Heart left ventricle (tissue), 16 donors: ENCODE measurements around the gene ULBP3. TPM values are rescaled to one million over a fixed set of nuclear protein-coding genes. Genes with fewer than 3 reads are reported as not detected.
"Not testable (repeated sequence)": the region's sequence is repeated elsewhere in the genome, so short reads cannot be mapped to it uniquely, and the experiment has no call there.

Experiments
- ATAC-seq, 4 donors: fragments of 200-7000 bp; cut with Tn5 transposase; one replicate each; pipeline ENCODE4 v1.9.1; 2020 to 2022; ENCODE audit warnings: moderate library complexity in 4 of 4, mild to moderate bottlenecking in 3 of 4, moderate number of reproducible peaks in 1 of 4
- DNase-seq, 5 donors: peaks; one replicate each; pipeline ENCODE4 v3.0.0-alpha.2; 2020
- H3K27ac ChIP-seq, 12 donors: fragments of 200-600 bp; sonication (generic) in 4 of 12; one replicate each; pipeline versions ENCODE4 v1.5.0 to v1.8.0; 2016 to 2022; ENCODE audit warnings: mild to moderate bottlenecking in 2 of 12
- H3K27me3 ChIP-seq, 9 donors: fragments of 200-600 bp; sonication (generic) in 2 of 9; one replicate each; pipeline versions ENCODE4 v1.5.1 to v1.8.0; 2016 to 2022; ENCODE audit warnings: mild to moderate bottlenecking in 3 of 9
- H3K36me3 ChIP-seq, 9 donors: fragments of 200-600 bp; sonication (generic) in 2 of 9; one replicate each; pipeline versions ENCODE4 v1.5.0 to v1.8.0; 2018 to 2022; ENCODE audit warnings: mild to moderate bottlenecking in 2 of 9
- H3K4me1 ChIP-seq, 12 donors: fragments of 200-600 bp; sonication (generic) in 4 of 12; one replicate each; pipeline versions ENCODE4 v1.5.0 to v1.8.0; 2016 to 2022; ENCODE audit warnings: mild to moderate bottlenecking in 3 of 12
- H3K4me3 ChIP-seq, 12 donors: fragments of 200-600 bp; sonication (generic) in 4 of 12; one replicate each; pipeline versions ENCODE4 v1.5.0 to v1.8.0; 2017 to 2022; ENCODE audit warnings: mild to moderate bottlenecking in 9 of 12, moderate library complexity in 4 of 12
- H3K9me3 ChIP-seq, 12 donors: fragments of 200-600 bp; sonication (generic) in 4 of 12; one replicate each; pipeline versions ENCODE4 v1.5.0 to v1.8.0; 2016 to 2022; ENCODE audit warnings: mild to moderate bottlenecking in 1 of 12
- CTCF ChIP-seq, 12 donors: fragments of 200-600 bp; sonication (generic) in 4 of 12; IDR thresholded peaks; one replicate each; pipeline versions ENCODE4 v1.5.0 to v1.8.0; 2018 to 2022; ENCODE audit warnings: antibody characterized with exemption in 12 of 12, mild to moderate bottlenecking in 5 of 12
- POLR2A ChIP-seq, 2 donors: fragments of 450-650 bp; IDR thresholded peaks; one replicate each; pipeline ENCODE4 v1.6.1; 2017; ENCODE audit warnings: antibody characterized with exemption in 2 of 2, mild to moderate bottlenecking in 2 of 2, moderate library complexity in 2 of 2
- WGBS, 4 donors: extraction: QIAGEN DNeasy Blood & Tissue Kit in 2 of 4; methylation state at CpG; one replicate each; pipeline versions ENCODE4 v1.1.5 to v1.1.7; 2013 to 2018; 5-methylcytosine and 5-hydroxymethylcytosine counted together
- intact Hi-C, 10 donors: fragments of 100-400 bp; cut with DNase I; formaldehyde crosslinking; loops; one replicate each; pipeline versions ENCODE4 v1.11.1 to v1.14.2; 2022
- polyA plus RNA-seq, 2 donors: library from polyadenylated mRNA; stranded (reverse); fragments of 200-250 nt; gene quantifications; one replicate each; pipeline ENCODE4 v1.2.3, GENCODE V29; 2013
- total RNA-seq, 9 donors: library from RNA; depleted of rRNA in 2 of 9; stranded (reverse); fragments of >200 nt in 2 of 9; fragmentation: NEBNext Ultra II Directional in 3 of 9; extraction: Animal tissue kit (Norgen Biotek cat#: 25700) in 3 of 9; gene quantifications; one replicate each; pipeline versions ENCODE4 v1.1.0 to v1.2.4, GENCODE V29; 2016 to 2023
- donor health status: ischemic (EF 13 %, LVEDD 7.1; RV severe dilation, severe dysfunction).
- donor health status: healthy with polysubstance abuse.
- donor health status: DM: no; HTN: yes; CAD: no.
- donor health status: DM: no; HTN: no; CAD: no.
- donor health status: ischemic (EF 25% LVEDD 6.9; RV normal size, moderate dysfunction).
- donor health status: ischemic (EF 25% LVEDD 5.7; RV mildly dilated, moderate dysfunction).
- donor health status: healthy.
- donor health status: DM: yes; HTN: yes; CAD: no.
- donor health status: ischemic (EF 35%, LVEDD 5.7; RV mildly dilated, moderate dysfunction).
- donor health status: nonischemic (EF 11% LVEDD 7.7; RV severe dilation, severe dysfunction).
- donor health status: DM: yes; HTN: yes; CAD: no.
- donor health status: PGD.
- donor health status: ischemic (EF 29% LVEDD 5.4; RV normal size, mild dysfunction).
- donor health status: nonischemic (EF 23%, LVEDD 6.1; RV moderate dilation, normal function).

ULBP3 gene
- total and polyA plus RNA-seq, 11 donors, result 0.72 to 3.6 (median 1.3) TPM; not detected in 1

- DNase-seq, result no peak
- WGBS, 4 donors, result 93 to 97% (median 95%) methylated on average over 2 of the region's 2 CpGs
- H3K4me1 ChIP-seq, result peaks cover 0 to 13% (median 4%) of the 10 kb centered on the region in 12 donors
- no peaks in the 10 kb centered on the region for H3K9me3 ChIP-seq
- peaks cover 0 to 2% (median 0%) of the 10 kb centered on the region in 9 donors for H3K27me3 ChIP-seq
- no peaks in the 10 kb centered on the region for H3K36me3 ChIP-seq
- no peak for ATAC-seq
- intact Hi-C loops, result no loop called here
- H3K4me3 ChIP-seq, result no peak overlapping the region
- H3K27ac ChIP-seq, result no peak overlapping the region
- no peak for TF ChIP-seq POLR2A (IDR thresholded peaks at IDR 0.05)
- TF ChIP-seq CTCF (IDR thresholded peaks at IDR 0.05), result no peak
Observed at GRCh38 chr6:150065083-150065482, 3.8 kb downstream of the ULBP3 start.

GRCh38 chr6:150063640-150064039 lies 5.3 kb downstream of the ULBP3 start:
- no peak overlapping the region for H3K27ac ChIP-seq
- 89 to 96% (median 95%) methylated on average over 6 of the region's 6 CpGs for WGBS, 4 donors
- ATAC-seq (no peak), DNase-seq (no peak)
- TF ChIP-seq POLR2A (IDR thresholded peaks at IDR 0.05) (no peak), CTCF (IDR thresholded peaks at IDR 0.05) (no peak)
- no peaks in the 10 kb centered on the region for H3K9me3 ChIP-seq
- intact Hi-C loops, result no loop called here
- peaks cover 0 to 7% (median 0%) of the 10 kb centered on the region in 12 donors for H3K4me1 ChIP-seq
- H3K4me3 ChIP-seq, result no peak overlapping the region
- peaks cover 0 to 2% (median 0%) of the 10 kb centered on the region in 9 donors for H3K27me3 ChIP-seq
- H3K36me3 ChIP-seq, result no peaks in the 10 kb centered on the region

- intact Hi-C loops, H3K4me1 ChIP-seq, DNase-seq, ATAC-seq, H3K27ac ChIP-seq, H3K36me3 ChIP-seq, H3K9me3 ChIP-seq, H3K4me3 ChIP-seq: not testable (repeated sequence)
- H3K27me3 ChIP-seq, result peaks cover 0 to 21% (median 0%) of the 10 kb centered on the region in 9 donors
- WGBS, 4 donors, result 55 to 74% (median 57%) methylated on average over 4 to 7 of the region's 7 CpGs
Observed at GRCh38 chr6:150059973-150060372, 8.9 kb downstream of the ULBP3 start.

- 88 to 93% (median 90%) methylated on average over 6 of the region's 6 CpGs for WGBS, 4 donors
- DNase-seq, result no peak
- Histone ChIP-seq H3K9me3 (no peaks in the 10 kb centered on the region), H3K4me1 (no peaks in the 10 kb centered on the region), H3K4me3 (no peak overlapping the region), H3K27me3 (peaks cover 0 to 31% (median 4%) of the 10 kb centered on the region in 9 donors), H3K36me3 (no peaks in the 10 kb centered on the region), H3K27ac (no peak overlapping the region)
- TF ChIP-seq CTCF (IDR thresholded peaks at IDR 0.05), result no peak
- TF ChIP-seq POLR2A (IDR thresholded peaks at IDR 0.05), result no peak
- intact Hi-C loops, result no loop called here
- no peak for ATAC-seq
Observed at GRCh38 chr6:150058986-150059385, 9.9 kb downstream of the ULBP3 start.

- no peak for TF ChIP-seq CTCF (IDR thresholded peaks at IDR 0.05)
- no peak for TF ChIP-seq POLR2A (IDR thresholded peaks at IDR 0.05)
- no peak for ATAC-seq
- no peak overlapping the region for H3K4me3 ChIP-seq
- WGBS, 4 donors, result 85 to 88% (median 86%) methylated on average over 14 of the region's 14 CpGs
- H3K27me3 ChIP-seq, result peaks cover 0 to 36% (median 4%) of the 10 kb centered on the region in 9 donors
- DNase-seq, result no peak
- no peak overlapping the region for H3K27ac ChIP-seq
- no peaks in the 10 kb centered on the region for H3K4me1 ChIP-seq
- intact Hi-C loops, result no loop called here
- no peaks in the 10 kb centered on the region for H3K9me3 ChIP-seq
- no peaks in the 10 kb centered on the region for H3K36me3 ChIP-seq
Observed at GRCh38 chr6:150058231-150058792, 10.6 kb downstream of the ULBP3 start.
